C4-2B (cell line): Measurements from ENCODE around the gene PON3.

ENCODE experiments used
- CTCF ChIP-seq: fragments of 450-650 bp; conservative IDR thresholded peaks from 2 replicates; pipeline ENCODE4 v1.5.1; 2017; ENCODE audit warnings: mild to moderate bottlenecking
- ZFX ChIP-seq: fragments of 450-650 bp; IDR thresholded peaks from 2 replicates; pipeline ENCODE4 v1.6.1; 2017

DNA sequence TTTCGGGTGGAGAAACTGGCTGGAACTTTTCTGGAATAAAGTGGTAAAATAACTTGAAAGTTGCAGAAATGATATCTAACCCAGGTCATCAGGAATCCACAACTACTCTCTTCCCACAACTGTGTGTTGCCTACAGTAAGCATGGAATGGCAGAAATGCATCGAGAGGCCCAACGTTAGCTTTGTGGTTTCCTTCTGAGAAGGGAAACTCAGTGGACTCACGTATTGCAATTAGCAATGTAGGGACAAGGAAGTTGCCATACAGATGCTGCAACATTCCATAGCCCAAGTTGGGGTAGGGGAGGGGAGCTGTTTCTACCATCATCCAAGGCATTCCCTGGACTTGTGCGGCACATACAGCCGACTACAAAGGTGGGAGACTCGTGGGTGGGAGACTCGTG is 73.8 kb downstream of the PON3 start:
- no peak for TF ChIP-seq CTCF
- TF ChIP-seq ZFX: no peak
